ENCODE measurements around the gene RNF149.
"Not testable (repeated sequence)": the region's sequence is repeated elsewhere in the genome, so short reads cannot be mapped to it uniquely, and the experiment has no call there.

DNA sequence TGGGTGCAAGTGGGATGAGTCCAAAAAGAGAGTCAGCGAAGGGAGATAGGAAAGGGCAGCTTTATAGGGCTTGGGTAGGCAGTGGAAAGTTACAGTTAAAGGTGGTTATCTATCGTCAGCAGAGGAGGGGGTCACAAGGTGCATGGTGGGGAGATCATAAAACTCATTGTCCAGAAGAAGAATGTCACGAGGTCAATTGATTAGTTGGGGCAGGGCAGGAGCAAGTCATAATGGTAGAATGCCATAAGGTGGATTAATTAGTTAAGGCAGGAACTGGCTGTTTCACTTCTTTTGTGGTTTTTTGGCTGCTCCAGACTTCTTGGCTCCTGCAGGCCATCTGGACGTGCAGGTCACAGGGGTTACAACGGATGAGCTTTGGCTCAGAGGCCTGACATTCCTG lies 59.7 kb downstream of the RNF149 start:
- TF ChIP-seq, protein P1, sequence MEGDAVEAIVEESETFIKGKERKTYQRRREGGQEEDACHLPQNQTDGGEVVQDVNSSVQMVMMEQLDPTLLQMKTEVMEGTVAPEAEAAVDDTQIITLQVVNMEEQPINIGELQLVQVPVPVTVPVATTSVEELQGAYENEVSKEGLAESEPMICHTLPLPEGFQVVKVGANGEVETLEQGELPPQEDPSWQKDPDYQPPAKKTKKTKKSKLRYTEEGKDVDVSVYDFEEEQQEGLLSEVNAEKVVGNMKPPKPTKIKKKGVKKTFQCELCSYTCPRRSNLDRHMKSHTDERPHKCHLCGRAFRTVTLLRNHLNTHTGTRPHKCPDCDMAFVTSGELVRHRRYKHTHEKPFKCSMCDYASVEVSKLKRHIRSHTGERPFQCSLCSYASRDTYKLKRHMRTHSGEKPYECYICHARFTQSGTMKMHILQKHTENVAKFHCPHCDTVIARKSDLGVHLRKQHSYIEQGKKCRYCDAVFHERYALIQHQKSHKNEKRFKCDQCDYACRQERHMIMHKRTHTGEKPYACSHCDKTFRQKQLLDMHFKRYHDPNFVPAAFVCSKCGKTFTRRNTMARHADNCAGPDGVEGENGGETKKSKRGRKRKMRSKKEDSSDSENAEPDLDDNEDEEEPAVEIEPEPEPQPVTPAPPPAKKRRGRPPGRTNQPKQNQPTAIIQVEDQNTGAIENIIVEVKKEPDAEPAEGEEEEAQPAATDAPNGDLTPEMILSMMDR (IDR thresholded peaks at IDR 0.05), result not testable (repeated sequence)
- not testable (repeated sequence) for TF ChIP-seq EZH2 (IDR thresholded peaks at IDR 0.05)
